ENCODE results near the gene CLTB. TPM values are rescaled to one million over a fixed set of nuclear protein-coding genes. Genes with fewer than 3 reads are reported as not detected.
A peak's percentile ranks its signal among the peaks of the same experiment; 100 is the strongest.
"Not testable (repeated sequence)": the region's sequence is repeated elsewhere in the genome, so short reads cannot be mapped to it uniquely, and the experiment has no call there.

Gene CLTB
- total RNA-seq, 1 donor, result 76.5 TPM

- peak; percentile 99 for DNase-seq (ENCODE audit: low read depth)
- peak within 1 kb of the TSS; percentile 100 for H3K4me3 ChIP-seq (ENCODE audit: low read depth, low read length)
- TF ChIP-seq CTCF (IDR thresholded peaks at IDR 0.05; ENCODE audit: insufficient read depth, low read length), result peak; percentile 85
Observed at GRCh38 chr5:176447978-176448608, 31.8 kb upstream of the CLTB start, which contains the start of gene FAF2. Gene FAF2 (plus strand): TSS chr5:176448385. CDS start chr5:176448408, 23 bp downstream.

GRCh38 chr5:176447591-176447977, 31.2 kb upstream of the CLTB start:
- peak overlapping the region; percentile 86 for H3K4me3 ChIP-seq (ENCODE audit: low read depth, low read length)
- no peak for DNase-seq (ENCODE audit: low read depth)
- TF ChIP-seq CTCF (IDR thresholded peaks at IDR 0.05; ENCODE audit: insufficient read depth, low read length), result no peak

GRCh38 chr5:176446884-176447590, 30.7 kb upstream of the CLTB start:
- H3K4me3 ChIP-seq (ENCODE audit: low read depth, low read length), result peak overlapping the region; percentile 86
- no peak for TF ChIP-seq CTCF (IDR thresholded peaks at IDR 0.05; ENCODE audit: insufficient read depth, low read length)
- DNase-seq (ENCODE audit: low read depth), result no peak

- DNase-seq (ENCODE audit: low read depth), result no peak
- no peak overlapping the region for H3K4me3 ChIP-seq (ENCODE audit: low read depth, low read length)
- no peak for TF ChIP-seq CTCF (IDR thresholded peaks at IDR 0.05; ENCODE audit: insufficient read depth, low read length)
Observed at GRCh38 chr5:176446028-176446665, 29.8 kb upstream of the CLTB start.

- no peak overlapping the region for H3K4me3 ChIP-seq (ENCODE audit: low read depth, low read length)
- no peak for TF ChIP-seq CTCF (IDR thresholded peaks at IDR 0.05; ENCODE audit: insufficient read depth, low read length)
Observed at GRCh38 chr5:176444742-176445141, 28.4 kb upstream of the CLTB start.

GRCh38 chr5:176442911-176443310, 26.6 kb upstream of the CLTB start:
- DNase-seq (ENCODE audit: low read depth); H3K4me3 ChIP-seq (ENCODE audit: low read depth, low read length): not testable (repeated sequence)

More at GRCh38 chr5:176444742-176445141, 28.4 kb upstream of the CLTB start:
- no peak for DNase-seq (ENCODE audit: low read depth)

GRCh38 chr5:176441921-176442323, 25.6 kb upstream of the CLTB start:
- peak; percentile 41 for DNase-seq (ENCODE audit: low read depth)
- TF ChIP-seq CTCF (IDR thresholded peaks at IDR 0.05; ENCODE audit: insufficient read depth, low read length), result no peak
- no peak overlapping the region for H3K4me3 ChIP-seq (ENCODE audit: low read depth, low read length)

Measured in fibroblast of the aortic adventitia (primary cell).